ENCODE data around the gene AJAP1.

Gene AJAP1

GRCh38 chr1:4792565-4792964 is 138.2 kb downstream of the AJAP1 start:
- TF ChIP-seq, protein P1, sequence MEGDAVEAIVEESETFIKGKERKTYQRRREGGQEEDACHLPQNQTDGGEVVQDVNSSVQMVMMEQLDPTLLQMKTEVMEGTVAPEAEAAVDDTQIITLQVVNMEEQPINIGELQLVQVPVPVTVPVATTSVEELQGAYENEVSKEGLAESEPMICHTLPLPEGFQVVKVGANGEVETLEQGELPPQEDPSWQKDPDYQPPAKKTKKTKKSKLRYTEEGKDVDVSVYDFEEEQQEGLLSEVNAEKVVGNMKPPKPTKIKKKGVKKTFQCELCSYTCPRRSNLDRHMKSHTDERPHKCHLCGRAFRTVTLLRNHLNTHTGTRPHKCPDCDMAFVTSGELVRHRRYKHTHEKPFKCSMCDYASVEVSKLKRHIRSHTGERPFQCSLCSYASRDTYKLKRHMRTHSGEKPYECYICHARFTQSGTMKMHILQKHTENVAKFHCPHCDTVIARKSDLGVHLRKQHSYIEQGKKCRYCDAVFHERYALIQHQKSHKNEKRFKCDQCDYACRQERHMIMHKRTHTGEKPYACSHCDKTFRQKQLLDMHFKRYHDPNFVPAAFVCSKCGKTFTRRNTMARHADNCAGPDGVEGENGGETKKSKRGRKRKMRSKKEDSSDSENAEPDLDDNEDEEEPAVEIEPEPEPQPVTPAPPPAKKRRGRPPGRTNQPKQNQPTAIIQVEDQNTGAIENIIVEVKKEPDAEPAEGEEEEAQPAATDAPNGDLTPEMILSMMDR (IDR thresholded peaks at IDR 0.05; ENCODE audit: borderline replicate concordance, insufficient read depth, low read depth, low read length): no peak
- no peak overlapping the region for H3K4me3 ChIP-seq (ENCODE audit: low read depth, low read length)

DNA sequence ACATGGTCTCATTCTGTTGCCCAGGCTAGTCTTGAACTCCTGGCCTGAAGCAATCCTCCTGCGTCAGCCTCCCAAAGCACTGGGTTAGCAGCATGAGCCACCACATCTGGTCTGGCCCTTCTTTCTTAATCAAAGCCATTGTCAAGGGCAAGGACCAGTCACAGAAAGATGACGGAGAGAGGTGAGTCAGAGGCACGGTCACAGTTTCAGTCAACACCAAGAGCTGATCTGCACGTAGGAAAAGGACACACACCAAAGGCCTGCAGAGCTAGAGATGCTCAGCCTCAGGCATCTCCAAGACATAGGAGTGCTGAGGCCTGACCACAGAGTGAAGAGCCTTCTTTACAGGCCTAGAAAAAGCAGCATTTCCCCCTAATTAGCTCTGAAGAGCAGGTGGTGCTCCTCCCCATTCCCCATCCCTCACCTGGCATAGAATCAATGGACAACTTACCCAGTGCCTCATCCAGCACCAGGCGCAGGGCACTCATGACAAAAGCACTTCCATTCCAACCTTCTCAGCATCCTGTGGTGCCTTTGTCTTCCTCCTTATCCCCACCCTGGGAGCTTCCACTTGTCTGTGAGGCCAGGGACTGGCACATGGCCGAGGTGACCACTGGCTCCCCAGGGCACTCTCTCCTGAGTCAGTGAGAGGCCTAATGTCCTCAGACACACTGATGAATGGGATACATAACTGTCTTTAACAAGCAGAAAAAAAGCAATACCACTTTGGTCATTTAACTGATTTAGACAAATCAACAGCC is 139.8 kb downstream of the AJAP1 start:
- H3K4me3 ChIP-seq (ENCODE audit: low read depth, low read length): no peak overlapping the region
- TF ChIP-seq, protein P1 (IDR thresholded peaks at IDR 0.05; ENCODE audit: borderline replicate concordance, insufficient read depth, low read depth, low read length): no peak

DNA sequence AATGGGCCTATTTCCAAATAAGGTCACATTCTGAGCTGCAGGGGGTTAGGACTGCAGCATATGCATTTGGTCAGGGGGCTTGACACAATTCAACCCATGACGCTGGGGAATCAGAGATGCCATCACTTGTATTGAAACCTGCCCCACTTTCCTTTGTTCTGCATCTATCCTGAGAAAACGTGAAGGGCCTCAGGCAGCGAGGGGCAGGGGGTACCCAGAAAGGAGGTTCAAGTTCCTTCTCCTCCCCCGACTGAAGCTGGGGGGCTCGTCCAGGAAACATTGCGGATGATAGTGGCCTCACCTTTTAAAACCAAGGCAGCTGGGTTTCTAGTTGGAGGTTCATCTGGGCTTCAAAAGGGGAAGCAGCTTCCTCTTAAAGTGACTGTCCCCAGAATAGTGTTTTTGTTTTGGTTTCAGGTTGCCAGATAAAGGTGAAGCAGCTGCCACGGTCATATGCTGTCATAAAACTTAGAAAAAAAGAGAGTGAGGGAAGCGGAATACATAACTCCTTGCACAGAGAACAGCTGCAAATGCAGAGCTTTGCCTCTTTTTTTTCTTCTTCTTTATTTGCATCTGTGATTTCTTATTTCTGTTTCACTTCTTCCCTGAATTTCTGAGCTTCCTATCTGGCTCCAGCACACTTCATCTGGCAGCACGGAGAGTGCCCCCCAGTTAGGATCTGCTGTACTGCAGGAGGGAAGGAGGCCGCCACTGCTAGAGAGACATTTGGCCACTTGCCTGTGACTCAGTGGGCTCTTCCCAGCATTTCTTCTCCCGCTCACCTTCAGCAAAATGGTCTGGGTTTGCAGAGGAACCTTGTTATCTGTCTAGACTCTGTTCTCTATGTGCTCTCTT is 142.0 kb downstream of the AJAP1 start:
- H3K4me3 ChIP-seq (ENCODE audit: low read depth, low read length): no peak overlapping the region
- TF ChIP-seq, protein P1 (IDR thresholded peaks at IDR 0.05; ENCODE audit: borderline replicate concordance, insufficient read depth, low read depth, low read length): peak; percentile 10; the same call in 1 of the 2 replicates

GRCh38 chr1:4797016-4797410 is 142.6 kb downstream of the AJAP1 start:
- no peak overlapping the region for H3K4me3 ChIP-seq (ENCODE audit: low read depth, low read length)
- TF ChIP-seq, protein P1 (IDR thresholded peaks at IDR 0.05; ENCODE audit: borderline replicate concordance, insufficient read depth, low read depth, low read length): no peak

GRCh38 chr1:4797429-4797828 is 143.0 kb downstream of the AJAP1 start:
- TF ChIP-seq, protein P1 (IDR thresholded peaks at IDR 0.05; ENCODE audit: borderline replicate concordance, insufficient read depth, low read depth, low read length): no peak
- H3K4me3 ChIP-seq (ENCODE audit: low read depth, low read length): no peak overlapping the region

GRCh38 chr1:4801192-4801924 is 146.9 kb downstream of the AJAP1 start:
- TF ChIP-seq, protein P1 (IDR thresholded peaks at IDR 0.05; ENCODE audit: borderline replicate concordance, insufficient read depth, low read depth, low read length): no peak
- H3K4me3 ChIP-seq (ENCODE audit: low read depth, low read length): no peak overlapping the region
